Common myeloid progenitor, CD34-positive (primary cell): Measurements from ENCODE around the gene MPRIP.

ENCODE experiments used
- CTCF ChIA-PET: fragments of 350-600 bp; sonication (Branson Sonifier 250); formaldehyde crosslinking; loops from one replicate; lab custom pipeline; 2021; ENCODE audit warnings: antibody characterized with exemption; lab: Charles Lee
- POLR2A ChIA-PET: fragments of 350-600 bp; sonication (Branson Sonifier 250); formaldehyde crosslinking; loops from one replicate; lab custom pipeline; 2021; ENCODE audit warnings: antibody characterized with exemption; lab: Charles Lee
- DNase-seq, 3 donors: peaks; one replicate each; pipeline versions ENCODE4 v3.0.0 to v3.0.0-alpha.2; 2013
- H3K27ac ChIP-seq, 2 experiments: 1 replicate in 1 of 2; 2 replicates in 1 of 2; pipeline ENCODE4 v1.7.0; 2013; ENCODE audit warnings: inconsistent platforms in 2 of 2, low read length in 2 of 2, mild to moderate bottlenecking in 2 of 2, low read depth in 1 of 2, moderate library complexity in 1 of 2; ENCODE audit not compliant: severe bottlenecking in 2 of 2, insufficient read depth in 1 of 2, poor library complexity in 1 of 2
- H3K27me3 ChIP-seq, 5 experiments: replicated peaks in 2 of 5; 1 replicate in 3 of 5; 2 replicates in 2 of 5; pipeline versions ENCODE4 v1.6.1 to v1.7.0; 2013; ENCODE audit warnings: low read length in 4 of 5, mild to moderate bottlenecking in 2 of 5, moderate library complexity in 2 of 5, inconsistent platforms in 1 of 5; ENCODE audit not compliant: insufficient read depth in 5 of 5, control insufficient read depth in 4 of 5
- H3K36me3 ChIP-seq, 4 experiments: 1 replicate in 2 of 4; 2 replicates in 2 of 4; pipeline versions ENCODE4 v1.6.1 to v1.7.0; 2013; ENCODE audit warnings: low read length in 3 of 4, control low read depth in 1 of 4, mild to moderate bottlenecking in 1 of 4; ENCODE audit not compliant: control insufficient read depth in 4 of 4, insufficient read depth in 4 of 4
- H3K4me1 ChIP-seq, 4 experiments: 1 replicate in 3 of 4; 2 replicates in 1 of 4; pipeline versions ENCODE4 v1.6.1 to v1.7.1; 2013; ENCODE audit warnings: low read length in 3 of 4, mild to moderate bottlenecking in 3 of 4, control low read depth in 1 of 4, inconsistent platforms in 1 of 4, moderate library complexity in 1 of 4; ENCODE audit not compliant: control insufficient read depth in 4 of 4, insufficient read depth in 4 of 4; ENCODE audit errors: control extremely low read depth in 1 of 4
- H3K4me3 ChIP-seq, 7 experiments: 1 replicate in 4 of 7; 2 replicates in 3 of 7; pipeline versions ENCODE4 v1.5.1 to v1.7.0; 2013; ENCODE audit warnings: mild to moderate bottlenecking in 7 of 7, low read length in 6 of 7, moderate library complexity in 6 of 7, inconsistent platforms in 2 of 7, low read depth in 2 of 7, control low read depth in 1 of 7; ENCODE audit not compliant: insufficient read depth in 4 of 7, control insufficient read depth in 1 of 7; ENCODE audit errors: extremely low read depth in 1 of 7
- H3K9me3 ChIP-seq, 5 experiments: 1 replicate in 4 of 5; 2 replicates in 1 of 5; pipeline versions ENCODE4 v1.6.1 to v1.7.1; 2013; ENCODE audit warnings: low read length in 4 of 5, mild to moderate bottlenecking in 2 of 5, inconsistent platforms in 1 of 5, low read depth in 1 of 5, moderate library complexity in 1 of 5; ENCODE audit not compliant: control insufficient read depth in 4 of 5, insufficient read depth in 2 of 5; ENCODE audit errors: control extremely low read depth in 1 of 5
- WGBS: methylation state at CpG from one replicate; pipeline ENCODE4 v1.1.5; 2013; ENCODE audit not compliant: insufficient coverage; 5-methylcytosine and 5-hydroxymethylcytosine counted together

MPRIP gene

DNA sequence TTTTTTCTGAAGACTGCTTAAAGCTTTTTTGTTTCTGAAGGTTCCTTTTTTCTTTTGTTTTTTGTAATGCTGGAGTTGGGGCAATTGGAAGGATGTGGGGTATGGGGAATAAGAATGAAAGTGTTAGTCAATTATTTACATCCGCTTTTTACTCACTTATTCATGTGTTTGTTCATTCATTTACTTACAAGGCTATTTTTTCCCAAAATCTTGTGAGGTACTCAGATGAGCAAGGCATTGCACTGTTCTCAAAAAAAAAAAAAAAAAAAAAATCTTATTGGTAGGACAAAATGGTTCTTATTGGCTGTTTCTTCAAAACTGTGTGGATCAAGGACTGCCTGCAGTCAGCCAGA is 108.2 kb downstream of the MPRIP start:
- POLR2A ChIA-PET, result no interaction called here
- no CpG with 5 or more reads among the region's 1 CpG for whole genome bisulfite sequencing
- DNase-seq, result no peak
- Histone ChIP-seq H3K27ac (no peak overlapping the region), H3K27me3 (no peaks in the 10 kb centered on the region), H3K9me3 (no peaks in the 10 kb centered on the region), H3K36me3 (peaks cover 4 to 90% (median 52%) of the 10 kb centered on the region in 4 experiments), H3K4me3 (no peak overlapping the region), H3K4me1 (peaks cover 0 to 41% (median 23%) of the 10 kb centered on the region in 4 experiments)
- CTCF ChIA-PET, result no interaction called here

DNA sequence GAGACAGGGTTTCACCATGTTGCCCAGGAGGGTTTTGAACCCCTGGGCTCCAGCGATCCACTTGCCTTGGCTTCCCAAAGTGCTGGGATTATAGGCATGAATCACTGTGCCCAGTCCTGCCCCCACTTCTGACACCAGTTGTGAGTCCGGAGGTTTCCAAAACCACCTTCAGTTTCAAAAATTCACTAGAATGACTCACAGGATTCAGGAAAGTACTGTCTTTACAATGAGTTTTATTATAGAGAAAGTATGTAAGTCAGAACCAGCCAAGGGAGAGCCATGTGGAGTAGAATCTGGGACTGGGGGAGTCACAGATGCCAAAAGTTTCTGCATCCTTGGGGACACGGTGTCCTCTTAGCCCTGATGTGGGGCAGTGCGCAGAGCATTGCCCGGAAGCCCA is 108.8 kb downstream of the MPRIP start:
- Histone ChIP-seq H3K4me1 (peaks cover 0 to 35% (median 20%) of the 10 kb centered on the region in 4 experiments), H3K27me3 (no peaks in the 10 kb centered on the region), H3K36me3 (peaks cover 7 to 90% (median 58%) of the 10 kb centered on the region in 4 experiments), H3K4me3 (no peak overlapping the region), H3K9me3 (no peaks in the 10 kb centered on the region), H3K27ac (no peak overlapping the region)
- peak in 1 of 3 donors; percentile 7 for DNase-seq
- ChIA-PET POLR2A (no interaction called here), CTCF (interaction anchor here (1.4 kb wide), 1 partner anchor 150 kb away, joined by 5 read pairs; no protein-coding TSS in a partner anchor)
- WGBS, result 100% methylated on average over 1 of the region's 5 CpGs

DNA sequence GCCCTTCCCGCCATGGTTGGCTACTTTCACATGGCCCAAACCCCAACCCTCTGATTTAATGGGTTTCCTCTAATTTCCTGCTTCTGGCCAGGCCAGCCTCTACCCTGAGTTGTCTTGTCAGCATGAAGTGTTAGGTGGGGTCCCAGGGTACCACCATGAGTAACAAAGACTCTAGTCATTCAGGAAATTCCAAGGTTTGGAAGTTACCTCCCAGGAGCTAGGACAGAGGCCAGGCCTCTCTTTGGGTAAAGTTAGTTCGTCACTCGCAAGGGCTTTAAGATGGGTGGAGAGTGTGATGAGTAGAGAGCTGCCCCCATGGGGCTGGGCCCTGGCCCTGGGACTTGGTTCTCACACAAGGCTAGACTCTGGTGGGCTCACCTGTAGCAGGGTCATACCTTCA is 109.3 kb downstream of the MPRIP start:
- Histone ChIP-seq H3K4me1 (peaks cover 0 to 30% (median 18%) of the 10 kb centered on the region in 4 experiments), H3K9me3 (no peaks in the 10 kb centered on the region), H3K4me3 (peak overlapping the region in 1 of 7 experiments; percentile 12), H3K36me3 (peaks cover 7 to 90% (median 60%) of the 10 kb centered on the region in 4 experiments), H3K27me3 (no peaks in the 10 kb centered on the region), H3K27ac (no peak overlapping the region)
- CTCF ChIA-PET, result interaction anchor here (1.4 kb wide), 1 partner anchor 151 kb away, joined by 5 read pairs; no protein-coding TSS in a partner anchor
- POLR2A ChIA-PET, result no interaction called here
- DNase-seq, result no peak
- 86% methylated on average over 2 of the region's 3 CpGs for WGBS

DNA sequence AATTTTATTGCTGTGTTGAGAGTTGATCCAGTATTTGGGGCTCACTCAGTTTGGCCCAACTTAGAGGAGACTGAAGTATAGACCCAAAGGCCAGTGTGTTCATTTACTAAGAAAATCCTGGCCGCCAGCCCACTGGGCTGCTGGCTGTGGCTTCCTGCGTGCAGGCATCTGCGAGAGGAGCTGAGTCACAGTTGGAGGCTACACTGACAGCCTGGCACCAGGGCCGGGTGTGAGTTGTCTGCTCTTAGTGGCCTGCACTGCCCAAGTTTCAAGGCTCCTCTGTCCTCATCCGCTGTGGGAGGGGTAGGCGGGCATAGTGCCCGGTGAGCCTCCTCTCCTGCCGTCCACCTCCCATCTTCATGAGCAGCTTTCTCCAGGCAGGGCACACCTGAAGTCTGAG is 109.7 kb downstream of the MPRIP start:
- peak; percentile 74 to 92 (median 90) for DNase-seq
- Histone ChIP-seq H3K27ac (no peak overlapping the region), H3K4me3 (peak overlapping the region in 1 of 7 experiments; percentile 12), H3K9me3 (no peaks in the 10 kb centered on the region), H3K27me3 (no peaks in the 10 kb centered on the region), H3K4me1 (peaks cover 0 to 26% (median 17%) of the 10 kb centered on the region in 4 experiments), H3K36me3 (peaks cover 6 to 90% (median 62%) of the 10 kb centered on the region in 4 experiments)
- 12% methylated on average over 8 of the region's 8 CpGs for WGBS
- POLR2A ChIA-PET, result no interaction called here
- CTCF ChIA-PET, result interaction anchor here (1.4 kb wide), 1 partner anchor 151 kb away, joined by 5 read pairs; no protein-coding TSS in a partner anchor

DNA sequence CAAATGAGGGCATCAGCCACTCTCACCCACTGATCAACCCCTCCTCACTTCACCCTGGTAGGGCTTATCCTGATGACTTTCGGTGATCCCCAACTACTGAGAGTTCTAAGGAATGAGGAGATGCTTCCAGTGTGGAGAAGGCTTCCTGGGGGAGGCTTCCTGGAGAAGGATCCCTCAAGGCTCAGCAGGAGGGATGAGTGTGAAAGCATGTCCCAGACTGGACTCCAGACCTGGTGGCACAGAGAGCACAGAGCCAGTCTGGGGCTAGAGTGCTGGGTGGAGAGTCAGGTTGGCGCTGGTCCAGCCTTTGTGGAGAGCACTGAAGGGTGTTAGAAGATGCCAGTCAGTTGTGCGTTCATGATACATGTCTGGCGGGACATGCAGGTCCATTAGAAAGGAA is 110.1 kb downstream of the MPRIP start:
- Histone ChIP-seq H3K9me3 (no peaks in the 10 kb centered on the region), H3K27ac (no peak overlapping the region), H3K4me1 (peaks cover 0 to 23% (median 16%) of the 10 kb centered on the region in 4 experiments), H3K36me3 (peaks cover 4 to 89% (median 61%) of the 10 kb centered on the region in 4 experiments), H3K27me3 (no peaks in the 10 kb centered on the region), H3K4me3 (no peak overlapping the region)
- WGBS, result 80% methylated on average over 3 of the region's 4 CpGs
- CTCF ChIA-PET, result interaction anchor here (1.0 to 1.4 kb wide), 2 partner anchors 15 to 152 kb away, joined by 4 to 5 read pairs; no protein-coding TSS in a partner anchor
- peak in 2 of 3 donors; percentile 13 to 20 for DNase-seq
- POLR2A ChIA-PET, result no interaction called here

DNA sequence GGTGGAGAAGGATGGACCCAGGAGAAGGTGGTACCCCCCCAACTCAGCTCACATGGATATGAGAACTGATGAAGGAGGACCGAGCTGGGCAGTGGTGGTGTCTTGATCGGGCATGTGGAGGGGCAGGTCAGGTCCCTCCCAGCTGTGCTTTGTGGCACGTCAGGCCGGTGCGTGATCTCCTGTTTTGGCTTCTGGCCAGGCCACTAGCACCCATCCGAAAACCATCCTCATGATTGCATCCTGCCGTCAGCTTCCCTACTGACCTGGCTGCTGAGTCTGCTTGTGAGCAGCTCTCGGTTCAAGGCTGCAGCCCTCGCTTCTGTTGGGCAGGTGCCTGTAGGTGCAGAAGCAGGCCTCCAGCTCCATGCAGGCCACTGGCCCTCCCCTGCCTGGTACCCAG is 110.8 kb downstream of the MPRIP start:
- CTCF ChIA-PET, result interaction anchor here (0.8 to 1.0 kb wide), 3 partner anchors 11 to 18 kb away, joined by 3 to 4 read pairs (median 4); no protein-coding TSS in a partner anchor
- WGBS, result 69% methylated on average over 9 of the region's 9 CpGs
- POLR2A ChIA-PET, result no interaction called here
- H3K9me3 ChIP-seq, result no peaks in the 10 kb centered on the region
- no peak overlapping the region for H3K4me3 ChIP-seq
- H3K36me3 ChIP-seq, result peaks cover 3 to 86% (median 58%) of the 10 kb centered on the region in 4 experiments
- H3K27ac ChIP-seq, result no peak overlapping the region
- H3K27me3 ChIP-seq, result no peaks in the 10 kb centered on the region
- DNase-seq, result no peak
- H3K4me1 ChIP-seq, result peaks cover 0 to 23% (median 16%) of the 10 kb centered on the region in 4 experiments

DNA sequence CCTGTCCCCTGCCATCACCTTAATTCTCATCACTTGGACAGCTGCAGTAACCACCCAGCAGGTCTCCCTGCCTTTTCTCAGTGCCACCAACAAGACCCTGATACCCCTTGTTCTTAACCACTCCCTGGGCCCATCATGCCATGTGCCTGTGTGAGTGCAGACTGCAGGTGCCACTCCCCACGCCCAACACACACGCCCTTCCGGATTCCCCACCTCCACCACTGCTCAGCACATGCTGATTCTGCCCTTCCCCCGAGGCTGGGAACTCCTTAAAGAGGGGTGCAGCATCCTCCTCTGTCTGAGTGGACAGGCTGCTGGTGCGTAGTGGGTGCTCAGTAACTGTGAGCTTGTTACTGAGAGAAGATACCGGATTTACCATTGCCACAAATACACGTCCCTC is 111.5 kb downstream of the MPRIP start:
- Histone ChIP-seq H3K27me3 (no peaks in the 10 kb centered on the region), H3K4me1 (peaks cover 0 to 23% (median 16%) of the 10 kb centered on the region in 4 experiments), H3K4me3 (no peak overlapping the region), H3K36me3 (peaks cover 3 to 86% (median 56%) of the 10 kb centered on the region in 4 experiments), H3K27ac (no peak overlapping the region), H3K9me3 (no peaks in the 10 kb centered on the region)
- 86% methylated on average over 6 of the region's 7 CpGs for WGBS
- DNase-seq, result no peak
- POLR2A ChIA-PET, result no interaction called here
- CTCF ChIA-PET, result interaction anchor here (0.8 to 0.9 kb wide), 2 partner anchors 10 to 18 kb away, joined by 3 to 4 read pairs; no protein-coding TSS in a partner anchor
